Adrenal gland (tissue), 5 donors: ENCODE data around the gene TMBIM6.
A peak's percentile ranks its signal among the peaks of the same experiment; 100 is the strongest.

ENCODE experiments used
- CTCF ChIP-seq, 6 experiments: fragments of 450-650 bp in 4 of 6; fragments of 200-600 bp in 2 of 6; sonication (generic) in 1 of 6; IDR thresholded peaks; 1 replicate in 5 of 6; 2 replicates in 1 of 6; pipeline versions ENCODE4 v1.5.1 to v1.8.0; 2016 to 2021; ENCODE audit warnings: antibody characterized with exemption in 6 of 6, mild to moderate bottlenecking in 2 of 6, moderate library complexity in 1 of 6
- POLR2A ChIP-seq, 2 donors: fragments of 450-650 bp; IDR thresholded peaks; one replicate each; pipeline ENCODE4 v1.6.1; 2017; ENCODE audit warnings: antibody characterized with exemption in 2 of 2, mild to moderate bottlenecking in 2 of 2, moderate library complexity in 1 of 2
- donor health status: DM: no; HTN: no; CAD: no.

DNA sequence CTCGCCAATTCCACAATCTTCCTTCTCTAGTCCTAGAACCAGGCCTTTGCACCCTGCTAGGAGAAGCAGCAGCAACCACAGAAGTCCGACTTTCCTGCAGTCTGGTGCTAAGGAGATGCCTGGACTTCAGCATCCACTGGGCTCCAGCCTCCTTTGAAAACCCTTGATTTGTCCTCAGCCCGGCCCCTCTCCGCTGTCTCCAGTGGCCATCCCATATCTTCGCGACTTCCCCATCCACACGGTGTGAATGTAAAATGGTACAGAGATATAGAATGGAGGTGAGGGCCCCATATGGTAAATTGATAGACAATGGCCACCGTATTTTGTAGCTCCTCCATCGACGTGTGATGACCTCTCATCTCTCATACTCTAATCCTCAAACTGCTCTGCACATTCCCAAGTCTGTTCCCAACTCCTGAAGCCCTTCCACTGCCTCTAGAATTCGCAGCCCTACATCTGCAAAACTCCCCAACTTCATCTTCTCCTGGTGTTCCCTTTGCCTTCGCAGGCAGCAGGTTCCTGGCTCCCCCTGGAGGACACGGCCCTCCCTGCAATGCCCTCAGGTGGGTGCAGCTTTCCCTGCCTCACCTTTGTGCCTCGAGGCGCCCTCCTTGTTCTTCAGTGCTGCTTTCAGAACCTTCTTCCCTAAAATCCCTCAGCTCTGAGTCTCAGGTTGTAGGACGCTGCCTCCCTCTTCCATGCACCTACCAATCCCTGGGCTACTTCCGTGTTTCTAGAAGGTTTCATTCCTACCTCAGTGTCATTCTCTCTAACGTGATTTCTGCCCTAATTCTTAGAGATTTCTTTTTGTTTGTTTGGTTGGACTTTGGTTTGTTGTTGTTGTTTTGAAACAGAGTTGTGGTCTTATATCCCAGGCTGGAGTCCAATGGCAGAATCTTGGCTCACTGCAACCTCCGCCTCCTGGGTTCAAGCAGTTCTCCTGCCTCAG is 36.7 kb downstream of the TMBIM6 start:
- TF ChIP-seq CTCF (IDR thresholded peaks at IDR 0.05) (peak; percentile 52 to 76 (median 70)), POLR2A (IDR thresholded peaks at IDR 0.05) (no peak)
